NB4 (cell line): ENCODE results near the gene NLRP11.
A peak's percentile ranks its signal among the peaks of the same experiment; 100 is the strongest.
"Not testable (repeated sequence)": the region's sequence is repeated elsewhere in the genome, so short reads cannot be mapped to it uniquely, and the experiment has no call there.

ENCODE experiments used
- DNase-seq: peaks from one replicate; pipeline ENCODE4 v3.0.0; 2010; ENCODE audit warnings: low read depth
- H3K4me3 ChIP-seq: one replicate; pipeline ENCODE4 v1.5.1; 2011; ENCODE audit warnings: mild to moderate bottlenecking, low read depth, low read length, moderate library complexity
- MAX ChIP-seq: IDR thresholded peaks from 2 replicates; pipeline ENCODE4 v1.6.1; 2011; ENCODE audit warnings: low read depth, low read length
- MYC ChIP-seq: IDR thresholded peaks from 2 replicates; pipeline ENCODE4 v1.6.1; 2011; ENCODE audit warnings: low read depth, low read length
- POLR2A ChIP-seq: IDR thresholded peaks from 2 replicates; pipeline ENCODE4 v1.6.1; 2011; ENCODE audit warnings: mild to moderate bottlenecking; ENCODE audit not compliant: insufficient read length; ENCODE audit errors: extremely low read depth
- TF ChIP-seq, protein P1 (sequence below): IDR thresholded peaks from one replicate; pipeline ENCODE4 v1.5.1; 2012; ENCODE audit warnings: low read depth, low read length

The NLRP11 gene

DNA sequence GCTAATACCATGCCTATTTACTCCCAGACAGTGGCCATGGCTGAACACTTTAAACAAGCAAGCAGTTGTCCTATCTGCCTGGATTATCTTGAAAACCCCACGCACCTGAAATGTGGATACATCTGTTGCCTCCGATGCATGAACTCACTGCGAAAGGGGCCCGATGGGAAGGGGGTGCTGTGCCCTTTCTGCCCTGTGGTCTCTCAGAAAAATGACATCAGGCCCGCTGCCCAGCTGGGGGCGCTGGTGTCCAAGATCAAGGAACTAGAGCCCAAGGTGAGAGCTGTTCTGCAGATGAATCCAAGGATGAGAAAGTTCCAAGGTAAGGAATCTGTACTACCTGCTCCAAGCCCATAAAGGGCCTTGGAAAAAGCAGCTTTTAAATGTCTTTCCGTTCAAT, 54.3 kb downstream of the NLRP11 start:
- TF ChIP-seq, protein P1, sequence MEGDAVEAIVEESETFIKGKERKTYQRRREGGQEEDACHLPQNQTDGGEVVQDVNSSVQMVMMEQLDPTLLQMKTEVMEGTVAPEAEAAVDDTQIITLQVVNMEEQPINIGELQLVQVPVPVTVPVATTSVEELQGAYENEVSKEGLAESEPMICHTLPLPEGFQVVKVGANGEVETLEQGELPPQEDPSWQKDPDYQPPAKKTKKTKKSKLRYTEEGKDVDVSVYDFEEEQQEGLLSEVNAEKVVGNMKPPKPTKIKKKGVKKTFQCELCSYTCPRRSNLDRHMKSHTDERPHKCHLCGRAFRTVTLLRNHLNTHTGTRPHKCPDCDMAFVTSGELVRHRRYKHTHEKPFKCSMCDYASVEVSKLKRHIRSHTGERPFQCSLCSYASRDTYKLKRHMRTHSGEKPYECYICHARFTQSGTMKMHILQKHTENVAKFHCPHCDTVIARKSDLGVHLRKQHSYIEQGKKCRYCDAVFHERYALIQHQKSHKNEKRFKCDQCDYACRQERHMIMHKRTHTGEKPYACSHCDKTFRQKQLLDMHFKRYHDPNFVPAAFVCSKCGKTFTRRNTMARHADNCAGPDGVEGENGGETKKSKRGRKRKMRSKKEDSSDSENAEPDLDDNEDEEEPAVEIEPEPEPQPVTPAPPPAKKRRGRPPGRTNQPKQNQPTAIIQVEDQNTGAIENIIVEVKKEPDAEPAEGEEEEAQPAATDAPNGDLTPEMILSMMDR: peak; percentile 35
- no peak for TF ChIP-seq MAX
- no peak for TF ChIP-seq MYC
- TF ChIP-seq POLR2A: no peak
- peak; percentile 9 for DNase-seq
- no peak overlapping the region for H3K4me3 ChIP-seq

DNA sequence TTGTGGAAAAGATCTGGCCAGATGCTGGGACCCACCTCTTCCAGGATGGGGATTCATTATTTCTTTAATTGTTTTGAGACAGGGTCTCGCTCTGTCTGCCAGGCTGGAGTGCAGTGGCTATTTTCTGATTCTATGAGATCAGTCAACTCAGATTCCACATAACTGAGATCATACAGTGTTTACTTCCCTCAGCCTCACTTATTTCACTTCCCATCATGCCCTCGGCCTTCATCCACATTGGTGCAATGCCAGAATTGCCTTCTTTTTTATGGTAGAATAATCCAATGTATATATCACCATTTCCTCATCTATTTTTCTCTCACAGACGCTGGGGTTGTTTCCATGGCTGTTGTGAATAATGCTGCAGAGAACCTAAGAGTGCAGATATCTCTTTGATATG, 62.2 kb downstream of the NLRP11 start:
- not testable (repeated sequence) for DNase-seq

DNA sequence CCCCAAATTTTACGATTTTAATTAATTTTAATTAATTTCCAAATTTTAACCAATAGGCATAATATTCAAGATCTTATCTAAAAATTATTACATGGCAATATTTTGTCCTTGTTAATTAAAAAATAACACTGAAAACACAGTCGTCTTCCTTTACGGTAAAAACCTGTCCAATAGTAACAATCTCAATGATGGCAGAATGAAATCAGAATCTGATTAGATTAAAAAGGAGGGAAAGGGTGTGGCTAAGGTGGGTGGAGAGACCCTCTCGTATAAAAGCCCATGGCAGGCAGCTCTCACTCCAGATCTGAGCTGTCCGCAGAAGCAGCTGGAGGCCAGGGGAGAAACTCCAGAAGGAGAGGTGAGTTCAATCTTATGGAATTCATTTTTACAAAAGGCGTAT, 63.0 kb downstream of the NLRP11 start, which contains the start of gene RFPL4AL1:
RFPL4AL1 (plus strand) TSS at position 301 of the 400 bp plus-strand sequence. CDS start 2,687 bp downstream, outside the sequence.
- H3K4me3 ChIP-seq, DNase-seq: not testable (repeated sequence)

More for the DNA sequence above, 62.2 kb downstream of the NLRP11 start:
- not testable (repeated sequence) for H3K4me3 ChIP-seq

GRCh38 chr19:55766466-55766865, 65.3 kb downstream of the NLRP11 start:
- no peak overlapping the region for H3K4me3 ChIP-seq
- TF ChIP-seq POLR2A (no peak), MAX (no peak), MYC (no peak)
- TF ChIP-seq, protein P1: no peak
- peak; percentile 26 for DNase-seq

DNA sequence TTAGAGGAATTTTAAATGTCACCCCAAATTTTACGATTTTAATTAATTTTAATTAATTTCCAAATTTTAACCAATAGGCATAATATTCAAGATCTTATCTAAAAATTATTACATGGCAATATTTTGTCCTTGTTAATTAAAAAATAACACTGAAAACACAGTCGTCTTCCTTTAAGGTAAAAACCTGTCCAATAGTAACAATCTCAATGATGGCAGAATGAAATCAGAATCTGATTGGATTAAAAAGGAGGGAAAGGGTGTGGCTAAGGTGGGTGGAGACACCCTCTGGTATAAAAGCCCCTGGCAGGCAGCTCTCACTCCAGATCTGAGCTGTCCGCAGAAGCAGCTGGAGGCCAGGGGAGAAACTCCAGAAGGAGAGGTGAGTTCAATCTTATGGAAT, 73.0 kb downstream of the NLRP11 start, which contains the start of gene RFPL4A:
RFPL4A (plus strand) TSS at position 301 of the 400 bp plus-strand sequence. CDS start 2,704 bp downstream, outside the sequence.
- DNase-seq, H3K4me3 ChIP-seq: not testable (repeated sequence)

GRCh38 chr19:55756808-55757207, 75.0 kb downstream of the NLRP11 start:
- DNase-seq, H3K4me3 ChIP-seq: not testable (repeated sequence)

DNA sequence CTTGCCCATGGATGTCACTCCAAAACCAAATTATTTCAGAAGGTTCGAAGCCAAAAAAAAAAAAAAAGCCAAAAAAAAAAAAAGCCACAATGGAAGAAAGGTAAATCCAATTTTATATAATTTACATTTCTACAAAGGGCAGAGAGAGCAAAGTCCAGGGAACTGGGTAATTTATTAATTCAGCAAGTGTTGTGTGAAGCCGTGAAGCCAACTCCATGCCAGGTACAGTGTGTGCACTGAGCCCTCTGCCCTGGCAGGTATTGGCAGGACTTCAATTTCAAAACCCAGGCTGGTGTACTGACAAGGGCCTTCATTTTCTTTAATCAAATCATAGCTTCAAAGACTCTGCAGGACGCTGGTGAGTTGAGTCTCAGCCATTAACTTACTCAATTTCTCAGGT, 78.4 kb downstream of the NLRP11 start:
- TF ChIP-seq POLR2A (no peak), MAX (no peak), MYC (no peak)
- TF ChIP-seq, protein P1: no peak
- no peak for DNase-seq
- H3K4me3 ChIP-seq: no peak overlapping the region

GRCh38 chr19:55750715-55751114, 81.1 kb downstream of the NLRP11 start:
- H3K4me3 ChIP-seq: no peak overlapping the region
- no peak for TF ChIP-seq MAX
- TF ChIP-seq, protein P1: no peak
- TF ChIP-seq MYC: no peak
- TF ChIP-seq POLR2A: no peak
- DNase-seq: no peak
